B cell (primary cell): ENCODE data around the gene UNC93B1. TPM values are rescaled to one million over a fixed set of nuclear protein-coding genes. Genes with fewer than 3 reads are reported as not detected.

Experiments
- ATAC-seq: fragments of 200-7000 bp; cut with Tn5 transposase; one replicate; pipeline ENCODE4 v1.10.0; 2021; ENCODE audit warnings: low read depth, mild to moderate bottlenecking, moderate number of reproducible peaks, moderate library complexity
- CTCF ChIA-PET: fragments of 350-600 bp; sonication (Branson Sonifier 250); formaldehyde crosslinking; loops from one replicate; lab custom pipeline; 2021; ENCODE audit warnings: antibody characterized with exemption, inconsistent platforms; lab: Charles Lee
- POLR2A ChIA-PET: fragments of 350-600 bp; sonication (Branson Sonifier 250); formaldehyde crosslinking; loops from one replicate; lab custom pipeline; 2021; ENCODE audit warnings: antibody characterized with exemption; lab: Charles Lee
- DNase-seq: peaks from one replicate; pipeline ENCODE4 v3.0.0; 2013
- H2AFZ ChIP-seq: 2 replicates; pipeline ENCODE4 v1.6.1; 2012; ENCODE audit warnings: mild to moderate bottlenecking, low read depth, low read length; ENCODE audit not compliant: insufficient read depth, poor library complexity, severe bottlenecking
- H3K27ac ChIP-seq, 2 donors: 1 replicate in 1 of 2; 2 replicates in 1 of 2; pipeline ENCODE4 v1.5.1; 2012 to 2013; ENCODE audit warnings: low read length in 2 of 2, mild to moderate bottlenecking in 2 of 2, moderate library complexity in 1 of 2
- H3K27me3 ChIP-seq, 4 experiments: fragments of 200-600 bp in 1 of 4; sonication (generic) in 1 of 4; replicated peaks in 1 of 4; 1 replicate in 2 of 4; 2 replicates in 2 of 4; pipeline versions ENCODE4 v1.6.1 to v1.7.0; 2013 to 2016; ENCODE audit warnings: low read length in 3 of 4, mild to moderate bottlenecking in 2 of 4, mixed read lengths in 1 of 4, moderate library complexity in 1 of 4; ENCODE audit not compliant: insufficient read depth in 4 of 4, control insufficient read depth in 3 of 4; ENCODE audit errors: control extremely low read depth in 1 of 4
- H3K36me3 ChIP-seq, 2 experiments: replicated peaks in 1 of 2; 1 replicate in 1 of 2; 2 replicates in 1 of 2; pipeline versions ENCODE4 v1.6.1 to v1.7.1; 2013; ENCODE audit warnings: low read length in 1 of 2; ENCODE audit not compliant: insufficient read depth in 2 of 2, control insufficient read depth in 1 of 2; ENCODE audit errors: control extremely low read depth in 1 of 2, extremely low read depth in 1 of 2
- H3K4me1 ChIP-seq, 2 donors: fragments of 200-600 bp in 1 of 2; sonication (generic) in 1 of 2; 1 replicate in 1 of 2; 2 replicates in 1 of 2; pipeline versions ENCODE4 v1.5.1 to v1.6.1; 2013 to 2017; ENCODE audit warnings: low read length in 2 of 2; ENCODE audit not compliant: control insufficient read depth in 2 of 2, insufficient read depth in 2 of 2
- H3K4me2 ChIP-seq: replicated peaks from 2 replicates; pipeline ENCODE3; 2012; ENCODE audit warnings: mild to moderate bottlenecking, low read depth, low read length; ENCODE audit not compliant: poor library complexity, severe bottlenecking
- H3K4me3 ChIP-seq, 5 experiments: fragments of 200-600 bp in 1 of 5; sonication (generic) in 1 of 5; 1 replicate in 3 of 5; 2 replicates in 2 of 5; pipeline versions ENCODE4 v1.5.1 to v1.7.0; 2011 to 2016; ENCODE audit warnings: low read length in 4 of 5, mild to moderate bottlenecking in 4 of 5, low read depth in 2 of 5, control low read depth in 1 of 5, moderate library complexity in 1 of 5; ENCODE audit not compliant: insufficient read depth in 1 of 5; ENCODE audit errors: control extremely low read depth in 1 of 5, extremely low read depth in 1 of 5
- H3K79me2 ChIP-seq: fragments of 200-600 bp; sonication (generic); one replicate; pipeline ENCODE4 v1.6.0; 2016; ENCODE audit warnings: low read length; ENCODE audit not compliant: control insufficient read depth, insufficient read depth
- H3K9ac ChIP-seq: fragments of 200-600 bp; sonication (generic); 2 replicates; pipeline ENCODE4 v1.6.1; 2017; ENCODE audit warnings: mild to moderate bottlenecking, low read length, moderate library complexity
- H3K9me3 ChIP-seq, 3 donors: one replicate each; pipeline versions ENCODE4 v1.6.1 to v1.7.1; 2013; ENCODE audit warnings: low read length in 2 of 3; ENCODE audit not compliant: control insufficient read depth in 2 of 3, insufficient read depth in 1 of 3; ENCODE audit errors: control extremely low read depth in 1 of 3
- H4K20me1 ChIP-seq: 2 replicates; pipeline ENCODE4 v1.6.0; 2012; ENCODE audit warnings: mild to moderate bottlenecking, low read length; ENCODE audit not compliant: insufficient read depth, control insufficient read depth, poor library complexity, severe bottlenecking
- H3K27ac Mint-ChIP-seq: one replicate; pipeline ENCODE4 v1.8.0; 2021; ENCODE audit warnings: mixed read lengths
- H3K27me3 Mint-ChIP-seq: one replicate; pipeline ENCODE4 v1.8.0; 2021; ENCODE audit warnings: mixed read lengths
- H3K4me1 Mint-ChIP-seq: one replicate; pipeline ENCODE4 v1.8.0; 2021; ENCODE audit warnings: mixed read lengths
- H3K4me3 Mint-ChIP-seq: one replicate; pipeline ENCODE4 v1.8.0; 2021; ENCODE audit warnings: mixed read lengths
- H3K9me3 Mint-ChIP-seq: one replicate; pipeline ENCODE4 v1.8.0; 2022; ENCODE audit warnings: mixed read lengths; ENCODE audit not compliant: insufficient read depth
- CTCF ChIP-seq: fragments of 200-600 bp; IDR thresholded peaks from one replicate; pipeline ENCODE4 v1.8.0; 2022; ENCODE audit warnings: antibody characterized with exemption, mild to moderate bottlenecking
- EZH2 ChIP-seq: IDR thresholded peaks from 2 replicates; pipeline ENCODE4 v1.6.1; 2012; ENCODE audit warnings: borderline replicate concordance, low read depth, mild to moderate bottlenecking, moderate library complexity, low read length; ENCODE audit not compliant: insufficient read depth, poor library complexity, severe bottlenecking
- WGBS: methylation state at CpG from one replicate; pipeline ENCODE4 v1.1.5; 2013; ENCODE audit warnings: missing lambda C conversion rate; ENCODE audit not compliant: insufficient coverage; 5-methylcytosine and 5-hydroxymethylcytosine counted together
- intact Hi-C: fragments of 100-400 bp; cut with micrococcal nuclease; formaldehyde crosslinking; loops from one replicate; pipeline ENCODE4 v1.10.0; 2022
- polyA plus RNA-seq: library from polyadenylated mRNA; depleted of rRNA; stranded (reverse); fragments of >200 nt; gene quantifications from 2 replicates; pipeline ENCODE4 v1.2.3, GENCODE V29; 2012
- total RNA-seq, 2 donors: library from RNA; stranded (reverse); fragments of 120-200 nt in 1 of 2; gene quantifications; 1 replicate in 1 of 2; 2 replicates in 1 of 2; pipeline versions ENCODE4 v1.2.3 to v1.2.4, GENCODE V29; 2013 to 2022

Gene UNC93B1
- total and polyA plus RNA-seq, 2 donors (not counting 1 experiment from before 2014, with no cell fraction given) = 114 to 308 TPM

GRCh38 chr11:68040101-68040956 is 36.4 kb upstream of the UNC93B1 start:
- H3K79me2 ChIP-seq = peaks cover 33% of the 10 kb centered on the region
- H3K27me3 ChIP-seq = no peaks in the 10 kb centered on the region
- peaks cover 24 to 51% of the 10 kb centered on the region in 2 donors for H3K4me1 ChIP-seq
- DNase-seq (peak; percentile 87), ATAC-seq (peak; percentile 77)
- peaks cover 33% of the 10 kb centered on the region for H4K20me1 ChIP-seq
- TF ChIP-seq CTCF (no peak), EZH2 (no peak)
- H3K9me3 ChIP-seq = no peaks in the 10 kb centered on the region
- Mint-ChIP-seq H3K4me1 (peaks cover 30% of the 10 kb centered on the region), H3K27me3 (no peaks in the 10 kb centered on the region), H3K9me3 (no peaks in the 10 kb centered on the region), H3K4me3 (peak overlapping the region; percentile 89), H3K27ac (peak overlapping the region; percentile 96)
- ChIA-PET POLR2A (interaction anchor here (0.8 to 2.6 kb wide), 3 partner anchors 10 to 420 kb away, joined by 3 to 15 read pairs (median 4); partner anchors contain the start of genes ALDH3B1, NDUFS8 and PPP6R3), CTCF (interaction anchor here (1.2 to 2.5 kb wide), 3 partner anchors 31 to 61 kb away, joined by 3 to 8 read pairs (median 4); partner anchors contain the start of gene ALDH3B1)
- peak overlapping the region; percentile 81 for H2AFZ ChIP-seq
- intact Hi-C loops = loop anchor here (1.0 to 2.0 kb wide), 3 partner anchors 10 to 81 kb away; partner anchors contain the start of genes CHKA and NDUFS8
- H3K4me3 ChIP-seq = peak overlapping the region; percentile 61 to 86 (median 71)
- H3K4me2 ChIP-seq = peak overlapping the region; percentile 99
- 1% methylated on average over 18 of the region's 22 CpGs for WGBS
- peaks cover 0 to 29% of the 10 kb centered on the region in 2 experiments for H3K36me3 ChIP-seq
- peak overlapping the region; percentile 77 for H3K9ac ChIP-seq
- peak overlapping the region; percentile 83 to 85 for H3K27ac ChIP-seq
